ENCODE results near the gene HRG.

HRG gene

DNA sequence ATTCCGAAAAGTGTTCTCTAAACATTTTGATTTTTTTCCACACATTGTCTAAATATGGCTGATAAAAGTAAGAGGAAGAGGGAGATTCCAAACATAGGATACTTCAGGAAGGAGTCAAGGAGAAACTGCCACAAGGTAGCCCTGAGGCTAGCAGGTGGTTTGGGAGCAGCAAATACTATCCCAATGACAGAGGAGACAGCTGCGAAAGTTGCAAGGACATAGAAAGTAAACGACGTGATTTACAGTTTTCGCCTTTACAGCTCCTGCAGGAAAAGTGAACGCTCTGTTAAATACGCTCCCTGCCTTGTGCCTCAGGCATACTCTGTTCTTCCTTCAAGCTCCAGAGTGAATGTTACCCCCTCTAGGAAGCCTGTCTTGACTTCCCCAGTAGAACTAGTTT is 29.3 kb upstream of the HRG start:
- no peak overlapping the region for H3K4me3 ChIP-seq (ENCODE audit: low read length, poor library complexity, severe bottlenecking)
- H3K4me2 ChIP-seq (ENCODE audit: low read depth, low read length, poor library complexity, severe bottlenecking): no peak overlapping the region
- H3K9ac ChIP-seq (ENCODE audit: low read depth, low read length, poor library complexity, severe bottlenecking): no peak overlapping the region
- TF ChIP-seq EZH2phosphoT487 (IDR thresholded peaks at IDR 0.05; ENCODE audit: borderline replicate concordance): no peak
- TF ChIP-seq, protein P1, sequence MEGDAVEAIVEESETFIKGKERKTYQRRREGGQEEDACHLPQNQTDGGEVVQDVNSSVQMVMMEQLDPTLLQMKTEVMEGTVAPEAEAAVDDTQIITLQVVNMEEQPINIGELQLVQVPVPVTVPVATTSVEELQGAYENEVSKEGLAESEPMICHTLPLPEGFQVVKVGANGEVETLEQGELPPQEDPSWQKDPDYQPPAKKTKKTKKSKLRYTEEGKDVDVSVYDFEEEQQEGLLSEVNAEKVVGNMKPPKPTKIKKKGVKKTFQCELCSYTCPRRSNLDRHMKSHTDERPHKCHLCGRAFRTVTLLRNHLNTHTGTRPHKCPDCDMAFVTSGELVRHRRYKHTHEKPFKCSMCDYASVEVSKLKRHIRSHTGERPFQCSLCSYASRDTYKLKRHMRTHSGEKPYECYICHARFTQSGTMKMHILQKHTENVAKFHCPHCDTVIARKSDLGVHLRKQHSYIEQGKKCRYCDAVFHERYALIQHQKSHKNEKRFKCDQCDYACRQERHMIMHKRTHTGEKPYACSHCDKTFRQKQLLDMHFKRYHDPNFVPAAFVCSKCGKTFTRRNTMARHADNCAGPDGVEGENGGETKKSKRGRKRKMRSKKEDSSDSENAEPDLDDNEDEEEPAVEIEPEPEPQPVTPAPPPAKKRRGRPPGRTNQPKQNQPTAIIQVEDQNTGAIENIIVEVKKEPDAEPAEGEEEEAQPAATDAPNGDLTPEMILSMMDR (conservative IDR thresholded peaks at IDR 0.05; ENCODE audit: low read length): no peak
- no peaks in the 10 kb centered on the region for H3K9me2 ChIP-seq (replicated peaks; ENCODE audit: low read depth, low read length)
- no peaks in the 10 kb centered on the region for H4K20me1 ChIP-seq (ENCODE audit: insufficient read depth, low read length, poor library complexity, severe bottlenecking)
- H3K4me1 ChIP-seq (ENCODE audit: insufficient read depth, low read length, poor library complexity, severe bottlenecking): no peaks in the 10 kb centered on the region
- no peaks in the 10 kb centered on the region for H3K9me3 ChIP-seq (ENCODE audit: insufficient read depth, low read depth, low read length)
- no peak overlapping the region for H2AFZ ChIP-seq (ENCODE audit: low read length)
- no peaks in the 10 kb centered on the region for H3F3A ChIP-seq (ENCODE audit: low read depth)
- no peaks in the 10 kb centered on the region for H3K27me3 ChIP-seq (ENCODE audit: insufficient read depth, low read length, poor library complexity, severe bottlenecking)
- no peaks in the 10 kb centered on the region for H3K36me3 ChIP-seq (ENCODE audit: insufficient read depth, low read length)
- H3K79me2 ChIP-seq (ENCODE audit: insufficient read depth, low read length): no peaks in the 10 kb centered on the region

DNA sequence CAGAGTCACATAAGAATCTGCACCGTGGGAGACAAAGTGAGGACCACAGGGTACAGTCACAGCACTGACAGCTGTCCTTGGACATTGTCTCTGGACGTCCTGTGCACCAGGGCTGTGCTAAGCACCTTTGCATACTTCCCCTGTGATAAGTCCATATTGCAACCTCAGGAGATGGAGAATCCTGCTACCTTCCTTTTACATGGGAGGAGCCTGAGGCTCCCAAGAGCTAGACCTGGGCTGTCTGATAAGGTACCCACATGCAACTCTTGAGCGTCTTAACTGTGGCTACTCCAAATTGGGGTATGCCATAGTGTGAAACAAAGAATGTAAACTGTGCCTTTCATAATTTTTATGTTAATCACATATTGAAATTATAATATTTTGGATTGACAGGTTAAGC is 28.1 kb upstream of the HRG start:
- H3K79me2 ChIP-seq (ENCODE audit: insufficient read depth, low read length): no peaks in the 10 kb centered on the region
- no peak overlapping the region for H2AFZ ChIP-seq (ENCODE audit: low read length)
- H3K36me3 ChIP-seq (ENCODE audit: insufficient read depth, low read length): no peaks in the 10 kb centered on the region
- H3K9me3 ChIP-seq (ENCODE audit: insufficient read depth, low read depth, low read length): no peaks in the 10 kb centered on the region
- no peaks in the 10 kb centered on the region for H3K27me3 ChIP-seq (ENCODE audit: insufficient read depth, low read length, poor library complexity, severe bottlenecking)
- TF ChIP-seq, protein P1 (conservative IDR thresholded peaks at IDR 0.05; ENCODE audit: low read length): no peak
- no peak for TF ChIP-seq EZH2phosphoT487 (IDR thresholded peaks at IDR 0.05; ENCODE audit: borderline replicate concordance)
- no peaks in the 10 kb centered on the region for H4K20me1 ChIP-seq (ENCODE audit: insufficient read depth, low read length, poor library complexity, severe bottlenecking)
- peaks cover 9% of the 10 kb centered on the region for H3K4me1 ChIP-seq (ENCODE audit: insufficient read depth, low read length, poor library complexity, severe bottlenecking)
- H3K4me3 ChIP-seq (ENCODE audit: low read length, poor library complexity, severe bottlenecking): no peak overlapping the region
- no peaks in the 10 kb centered on the region for H3F3A ChIP-seq (ENCODE audit: low read depth)
- H3K4me2 ChIP-seq (ENCODE audit: low read depth, low read length, poor library complexity, severe bottlenecking): no peak overlapping the region
- H3K9me2 ChIP-seq (replicated peaks; ENCODE audit: low read depth, low read length): no peaks in the 10 kb centered on the region
- H3K9ac ChIP-seq (ENCODE audit: low read depth, low read length, poor library complexity, severe bottlenecking): no peak overlapping the region

DNA sequence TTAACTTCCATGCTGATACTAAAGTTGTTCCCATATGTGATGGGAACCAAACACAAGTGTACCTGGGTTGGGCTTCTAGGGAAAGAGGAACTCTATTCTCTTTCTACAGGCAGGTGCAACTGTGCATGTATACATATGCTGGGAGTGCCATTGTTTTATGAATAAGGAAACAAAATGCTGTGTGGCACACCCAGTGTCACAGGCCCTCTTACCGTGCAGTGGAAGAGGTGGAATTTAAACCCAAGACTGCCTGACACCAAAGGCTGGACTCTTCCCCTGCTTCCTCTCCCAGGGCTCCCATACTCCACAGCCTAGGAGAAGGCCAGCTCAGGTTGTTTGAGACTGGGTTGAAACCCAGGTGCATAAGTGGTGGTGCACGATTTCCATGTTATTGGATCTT is 27.6 kb upstream of the HRG start:
- Histone ChIP-seq H3K36me3 (ENCODE audit: insufficient read depth, low read length) (no peaks in the 10 kb centered on the region), H3K4me2 (ENCODE audit: low read depth, low read length, poor library complexity, severe bottlenecking) (no peak overlapping the region), H4K20me1 (ENCODE audit: insufficient read depth, low read length, poor library complexity, severe bottlenecking) (no peaks in the 10 kb centered on the region), H3K4me1 (ENCODE audit: insufficient read depth, low read length, poor library complexity, severe bottlenecking) (peaks cover 9% of the 10 kb centered on the region), H3F3A (ENCODE audit: low read depth) (no peaks in the 10 kb centered on the region), H3K9me3 (ENCODE audit: insufficient read depth, low read depth, low read length) (no peaks in the 10 kb centered on the region), H3K79me2 (ENCODE audit: insufficient read depth, low read length) (no peaks in the 10 kb centered on the region), H3K4me3 (ENCODE audit: low read length, poor library complexity, severe bottlenecking) (no peak overlapping the region), H2AFZ (ENCODE audit: low read length) (no peak overlapping the region), H3K27me3 (ENCODE audit: insufficient read depth, low read length, poor library complexity, severe bottlenecking) (no peaks in the 10 kb centered on the region), H3K9me2 (replicated peaks; ENCODE audit: low read depth, low read length) (no peaks in the 10 kb centered on the region), H3K9ac (ENCODE audit: low read depth, low read length, poor library complexity, severe bottlenecking) (no peak overlapping the region)
- no peak for TF ChIP-seq EZH2phosphoT487 (IDR thresholded peaks at IDR 0.05; ENCODE audit: borderline replicate concordance)
- TF ChIP-seq, protein P1 (conservative IDR thresholded peaks at IDR 0.05; ENCODE audit: low read length): no peak
